ENCODE data around the gene FARSA.
"Not testable (repeated sequence)": the region's sequence is repeated elsewhere in the genome, so short reads cannot be mapped to it uniquely, and the experiment has no call there.

FARSA gene

DNA sequence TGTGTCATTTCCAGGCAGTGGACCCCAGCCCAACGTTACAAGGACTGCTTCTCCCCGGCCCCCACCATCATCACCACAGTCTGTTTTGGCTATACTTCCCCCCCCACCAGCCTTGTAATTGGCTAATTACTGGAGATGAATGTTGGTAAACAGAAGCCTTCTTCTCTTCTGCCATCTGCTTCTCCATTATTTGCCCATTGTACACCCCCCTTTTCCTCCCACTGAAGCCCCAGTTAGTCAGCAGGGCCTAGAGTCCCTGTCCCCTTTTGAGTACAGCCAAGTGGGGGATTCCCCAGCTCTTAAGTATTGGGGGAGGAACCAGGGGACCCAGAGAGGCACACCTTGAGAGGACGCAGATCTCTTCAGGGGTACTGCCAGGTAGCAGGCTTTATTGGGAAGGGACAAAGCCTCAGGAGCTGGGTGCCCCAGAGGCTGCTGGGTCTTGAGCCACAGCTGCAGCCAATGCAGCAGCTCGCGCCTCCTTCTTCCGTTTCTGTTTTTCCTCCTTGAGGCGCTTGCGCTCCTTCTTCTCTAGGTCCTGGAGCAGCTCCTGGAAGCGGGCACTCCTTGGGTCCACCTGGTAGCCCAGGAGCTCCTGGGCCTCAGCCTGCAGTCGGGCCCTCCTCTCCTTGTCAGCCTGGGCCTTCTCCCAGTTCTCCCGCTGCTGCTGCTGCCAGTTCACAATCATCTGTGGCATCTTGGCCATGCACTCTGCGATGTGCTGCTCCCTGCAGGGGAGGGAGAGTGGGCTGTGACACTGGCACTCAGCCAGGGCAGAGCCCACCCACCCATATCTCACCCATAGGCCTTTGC, 20.5 kb upstream of the FARSA start:
- peak; percentile 85 for DNase-seq

DNA sequence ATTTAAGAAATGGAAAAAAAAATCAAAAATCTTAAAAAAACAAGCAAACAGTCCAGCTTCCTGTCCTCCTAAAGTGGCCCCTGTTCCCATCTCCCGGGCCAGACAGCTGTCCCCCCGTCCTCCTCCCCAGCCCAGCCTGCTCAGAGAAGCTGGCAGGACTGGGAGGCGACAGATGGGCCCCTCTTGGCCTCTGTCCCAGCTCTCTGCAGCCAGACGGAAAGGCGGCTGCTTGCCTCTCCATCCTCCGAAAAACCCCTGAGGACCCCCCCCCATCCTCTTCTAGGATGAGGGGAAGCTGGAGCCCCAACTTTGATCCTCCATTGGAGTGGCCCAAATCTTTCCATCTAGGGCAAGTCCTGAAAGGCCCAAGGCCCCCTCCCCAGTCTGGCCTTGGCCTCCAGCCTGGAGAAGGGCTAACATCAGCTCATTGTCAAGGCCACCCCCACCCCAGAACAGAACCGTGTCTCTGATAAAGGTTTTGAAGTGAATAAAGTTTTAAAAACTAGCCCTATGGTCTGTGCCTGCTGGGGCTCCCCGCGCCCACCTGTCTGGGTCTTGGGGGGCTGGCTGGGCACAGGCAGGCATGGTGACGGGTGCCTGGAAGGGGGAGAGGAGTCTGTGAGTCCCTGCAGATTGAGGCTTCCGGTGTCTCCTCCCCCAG, 19.8 kb upstream of the FARSA start:
- DNase-seq, result peak; percentile 88

DNA sequence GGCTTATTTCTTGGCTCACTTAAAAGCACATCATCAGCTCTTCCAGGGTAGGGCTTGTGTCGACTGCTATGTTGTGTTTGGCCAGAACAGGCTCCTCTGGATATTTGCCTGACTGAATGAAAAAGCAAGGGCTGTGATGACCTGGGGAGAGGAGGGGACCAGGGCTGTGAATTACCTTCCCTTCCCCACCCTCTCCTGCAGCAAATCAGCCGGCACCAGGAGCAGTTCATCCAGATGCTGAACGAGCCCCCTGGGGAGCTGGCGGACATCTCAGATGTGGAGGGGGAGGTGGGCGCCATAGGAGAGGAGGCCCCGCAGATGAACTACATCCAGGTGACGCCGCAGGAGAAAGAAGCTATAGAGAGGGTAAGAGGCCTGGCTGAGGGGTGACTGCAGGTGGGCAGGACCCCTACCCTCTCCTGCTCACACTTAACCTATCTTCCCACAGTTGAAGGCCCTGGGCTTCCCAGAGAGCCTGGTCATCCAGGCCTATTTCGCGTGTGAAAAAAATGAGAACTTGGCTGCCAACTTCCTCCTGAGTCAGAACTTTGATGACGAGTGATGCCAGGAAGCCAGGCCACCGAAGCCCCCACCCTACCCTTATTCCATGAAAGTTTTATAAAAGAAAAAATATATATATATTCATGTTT, 19.1 kb upstream of the FARSA start:
- peak; percentile 76 for DNase-seq

- not testable (repeated sequence) for DNase-seq
These were observed 18.5 kb upstream of the FARSA start for GRCh38 chr19:12952050-12952449.

DNA sequence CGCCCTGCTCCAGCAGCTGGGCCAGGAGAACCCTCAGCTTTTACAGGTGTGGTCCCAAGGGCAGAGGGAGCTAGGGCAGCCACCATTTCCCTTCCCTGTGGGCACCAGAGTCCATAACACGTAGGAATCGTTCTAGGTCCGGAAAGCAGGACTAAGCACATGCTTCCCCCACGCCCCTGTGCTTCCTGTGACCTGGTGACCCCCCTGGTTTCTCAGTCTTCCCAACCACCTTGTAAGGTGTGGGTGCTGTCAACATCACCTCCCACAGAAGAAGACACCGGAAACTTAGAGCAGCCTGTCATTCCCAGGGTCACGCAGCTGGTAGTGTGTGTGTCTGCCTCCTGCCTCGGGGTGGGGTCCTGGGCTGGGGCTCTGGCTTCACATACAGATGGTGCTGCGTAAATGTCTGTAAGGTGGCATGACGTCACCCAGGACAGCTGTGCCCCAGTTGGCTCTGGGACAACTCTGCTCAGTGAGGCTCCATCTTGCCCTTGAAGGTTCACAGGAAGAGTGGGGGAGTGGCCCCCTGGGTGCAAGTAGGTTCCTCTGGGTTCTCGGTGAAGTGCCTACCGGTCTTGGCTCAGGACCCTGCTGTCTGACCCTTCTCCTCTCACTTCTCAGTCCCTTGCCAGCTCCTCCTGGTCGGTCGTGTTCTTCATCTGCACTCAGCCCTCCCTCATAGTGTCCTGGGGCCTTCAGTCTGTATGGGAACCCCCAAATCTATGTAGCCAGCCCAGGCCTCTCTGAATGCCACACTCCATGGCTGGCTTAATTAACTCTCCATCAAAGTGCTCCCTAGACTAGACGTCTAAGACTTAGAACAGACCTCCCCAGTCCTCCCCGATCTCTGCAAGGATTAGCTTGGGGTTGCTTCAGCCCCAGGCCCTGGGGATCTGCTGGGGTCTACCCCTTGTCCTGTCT, 16.1 kb upstream of the FARSA start:
- no peak for DNase-seq

- no peak for DNase-seq
These were observed 15.3 kb upstream of the FARSA start for GRCh38 chr19:12948612-12949362.

GRCh38 chr19:12947702-12948611, 14.4 kb upstream of the FARSA start:
- DNase-seq, result no peak

DNA sequence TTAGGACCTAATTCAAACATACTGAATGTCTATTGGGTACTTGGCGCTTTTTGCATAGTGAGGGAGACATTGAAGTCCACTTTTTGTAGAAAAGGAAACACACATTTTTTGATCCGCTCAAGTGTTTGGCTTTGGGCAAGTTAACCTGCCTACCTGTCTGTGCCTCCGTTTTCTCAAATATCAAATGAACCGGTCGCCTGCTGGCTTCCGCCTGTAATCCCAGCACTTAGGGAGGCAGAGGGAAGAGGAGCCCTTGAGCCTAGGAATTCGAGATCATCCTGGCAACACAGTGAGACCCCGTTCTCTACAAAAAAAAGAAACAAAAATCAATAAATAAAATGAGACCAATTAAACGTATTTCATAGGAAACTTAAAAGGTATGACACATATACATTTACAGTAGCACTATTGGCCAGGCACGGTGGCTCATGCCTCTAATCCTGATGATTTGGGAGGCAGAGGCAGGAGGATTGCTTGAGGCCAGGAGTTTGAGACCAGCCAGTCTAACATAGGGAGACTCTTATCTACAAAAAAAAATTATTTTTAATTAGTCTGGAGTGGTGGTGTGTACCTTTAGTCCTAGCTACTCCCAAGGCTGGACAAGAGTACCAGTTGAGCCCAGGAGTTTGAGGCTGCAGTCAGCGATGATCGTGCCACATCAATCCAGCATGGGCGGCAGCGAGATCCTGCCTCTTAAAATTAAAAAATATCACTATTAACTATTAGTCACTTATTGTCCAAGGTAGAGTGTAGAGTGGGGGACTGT, 13.4 kb upstream of the FARSA start:
- no peak for DNase-seq

DNA sequence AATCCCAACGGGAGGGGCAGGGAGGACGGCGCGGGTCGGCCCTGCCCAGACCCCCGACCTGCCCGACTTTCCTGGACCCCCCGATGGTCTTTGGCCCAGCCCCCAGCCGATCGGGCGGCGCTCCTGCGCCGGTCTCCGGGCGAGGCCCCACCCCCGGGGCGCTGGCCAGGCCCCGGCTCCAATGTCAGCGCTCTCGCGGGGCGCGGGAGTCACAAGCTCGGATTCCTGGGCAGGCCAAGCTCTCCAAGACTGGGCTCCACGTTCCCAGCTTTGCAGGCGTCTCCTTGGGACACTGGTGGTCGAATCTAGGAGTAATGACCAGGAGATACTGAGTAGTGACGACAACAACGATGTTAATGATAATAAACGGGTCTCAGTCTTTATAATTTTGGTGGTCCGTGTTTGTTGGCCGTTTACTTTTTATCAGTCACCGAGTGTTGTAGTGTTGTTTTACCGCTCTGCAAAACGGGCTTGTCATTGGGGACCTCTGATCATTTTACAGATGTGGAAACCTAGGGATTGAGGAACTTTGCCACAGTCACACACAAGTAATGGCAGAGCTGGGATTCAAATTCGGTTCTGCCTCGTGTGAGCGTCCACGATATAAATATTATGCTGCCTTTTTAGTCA, 12.7 kb upstream of the FARSA start:
- peak; percentile 49 for DNase-seq

- DNase-seq, result peak; percentile 88
These were observed 12.1 kb upstream of the FARSA start, which contains the start of gene RAD23A for GRCh38 chr19:12945479-12946091. Gene RAD23A (plus strand): TSS chr19:12945862. CDS start chr19:12945949, 87 bp downstream.

DNA sequence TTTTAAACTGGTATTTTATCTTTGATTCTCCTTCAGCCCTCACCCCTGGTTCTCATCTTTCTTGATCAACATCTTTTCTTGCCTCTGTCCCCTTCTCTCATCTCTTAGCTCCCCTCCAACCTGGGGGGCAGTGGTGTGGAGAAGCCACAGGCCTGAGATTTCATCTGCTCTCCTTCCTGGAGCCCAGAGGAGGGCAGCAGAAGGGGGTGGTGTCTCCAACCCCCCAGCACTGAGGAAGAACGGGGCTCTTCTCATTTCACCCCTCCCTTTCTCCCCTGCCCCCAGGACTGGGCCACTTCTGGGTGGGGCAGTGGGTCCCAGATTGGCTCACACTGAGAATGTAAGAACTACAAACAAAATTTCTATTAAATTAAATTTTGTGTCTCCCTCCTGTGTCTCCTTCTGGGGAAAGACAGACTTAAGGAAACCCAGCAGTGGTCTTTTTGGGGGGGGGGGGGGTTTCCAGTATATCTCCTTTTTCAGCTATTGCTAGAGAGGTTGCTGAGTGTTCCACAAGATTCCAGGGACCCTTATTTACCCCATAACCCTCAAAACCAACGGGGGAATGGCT, 10.7 kb upstream of the FARSA start:
- no peak for DNase-seq

- no peak for DNase-seq
These were observed 10.0 kb upstream of the FARSA start for GRCh38 chr19:12943437-12944044.

DNA sequence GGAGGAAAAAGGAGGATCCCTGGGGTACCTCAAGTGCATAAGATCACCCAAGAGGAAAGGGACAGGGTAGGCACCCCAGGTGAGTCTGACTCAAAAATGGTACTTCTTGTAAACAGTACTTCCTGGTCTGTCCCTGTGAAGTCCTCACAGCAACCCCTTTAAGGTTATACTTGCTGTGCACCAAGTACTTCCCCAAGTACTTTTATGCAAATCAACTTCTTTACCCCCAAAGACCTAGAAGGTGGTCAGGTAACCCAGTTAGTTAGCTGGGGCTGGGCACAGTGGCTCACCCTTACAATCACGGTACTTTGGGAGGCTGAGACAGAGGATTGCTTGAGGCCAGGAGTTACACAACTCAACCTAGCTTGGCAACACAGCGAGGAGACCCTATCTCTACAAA, 7.4 kb upstream of the FARSA start:
- no peak for DNase-seq

DNA sequence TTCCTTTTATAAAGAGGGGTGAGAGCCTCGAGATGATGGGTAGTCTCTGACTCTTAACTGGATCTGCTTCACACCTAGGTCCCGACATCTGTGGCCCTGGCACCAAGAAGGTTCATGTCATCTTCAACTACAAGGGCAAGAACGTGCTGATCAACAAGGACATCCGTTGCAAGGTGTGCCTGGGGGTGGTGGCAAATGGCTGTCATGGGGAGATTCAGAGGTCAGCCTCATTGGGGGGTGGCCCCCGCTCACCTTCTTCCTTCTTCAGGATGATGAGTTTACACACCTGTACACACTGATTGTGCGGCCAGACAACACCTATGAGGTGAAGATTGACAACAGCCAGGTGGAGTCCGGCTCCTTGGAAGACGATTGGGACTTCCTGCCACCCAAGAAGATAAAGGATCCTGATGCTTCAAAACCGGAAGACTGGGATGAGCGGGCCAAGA, 6.5 kb upstream of the FARSA start:
- DNase-seq, result no peak

DNA sequence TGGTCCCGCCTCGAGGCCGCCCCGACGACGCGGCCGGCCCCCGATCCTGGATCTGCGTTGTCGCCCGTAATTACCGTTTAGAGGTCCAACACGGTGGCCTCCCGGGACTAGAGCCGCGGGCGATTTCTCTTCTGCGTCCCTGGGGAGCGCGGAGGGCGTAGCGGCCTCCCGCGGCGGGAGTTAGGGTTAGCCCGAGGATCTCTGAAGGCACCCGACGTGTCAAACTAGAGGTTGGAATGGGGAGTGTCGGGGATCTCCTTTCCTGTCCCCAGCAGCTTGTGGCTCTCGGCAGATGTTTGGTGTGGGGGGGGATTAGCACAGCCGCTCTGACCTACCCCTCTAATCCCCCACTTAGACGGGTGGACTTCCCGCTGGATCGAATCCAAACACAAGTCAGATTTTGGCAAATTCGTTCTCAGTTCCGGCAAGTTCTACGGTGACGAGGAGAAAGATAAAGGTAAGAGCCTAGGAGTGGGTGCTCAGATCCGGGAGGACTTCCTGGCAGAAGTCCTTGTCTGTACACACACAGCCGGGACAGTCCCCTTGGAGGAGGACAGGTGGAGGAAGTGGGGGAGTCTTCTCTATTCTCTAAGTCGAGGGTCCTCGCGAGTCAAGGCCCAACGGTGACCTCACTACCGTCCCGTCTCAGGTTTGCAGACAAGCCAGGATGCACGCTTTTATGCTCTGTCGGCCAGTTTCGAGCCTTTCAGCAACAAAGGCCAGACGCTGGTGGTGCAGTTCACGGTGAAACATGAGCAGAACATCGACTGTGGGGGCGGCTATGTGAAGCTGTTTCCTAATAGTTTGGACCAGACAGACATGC, 5.5 kb upstream of the FARSA start:
- DNase-seq, result no peak

- DNase-seq, result peak; percentile 98
These were observed 4.6 kb upstream of the FARSA start, which contains the start of gene CALR for GRCh38 chr19:12937927-12938778. Gene CALR (plus strand): TSS chr19:12938609. CDS start chr19:12938680, 71 bp downstream.
